Ectodermal cell (in vitro differentiated cells): ENCODE data around the gene SP3.

ENCODE experiments used
- H3K27ac ChIP-seq: 2 replicates; pipeline ENCODE4 v1.7.0; 2013; ENCODE audit warnings: mild to moderate bottlenecking, low read depth, low read length; ENCODE audit not compliant: insufficient read depth, poor library complexity, severe bottlenecking
- H3K27me3 ChIP-seq: 2 replicates; pipeline ENCODE4 v1.7.0; 2013; ENCODE audit warnings: mild to moderate bottlenecking, low read length; ENCODE audit not compliant: insufficient read depth, control insufficient read depth, poor library complexity, severe bottlenecking
- H3K36me3 ChIP-seq: one replicate; pipeline ENCODE4 v1.7.0; 2013; ENCODE audit warnings: low read length; ENCODE audit not compliant: control insufficient read depth, insufficient read depth
- H3K4me1 ChIP-seq: one replicate; pipeline ENCODE4 v1.7.0; 2013; ENCODE audit warnings: low read length; ENCODE audit not compliant: control insufficient read depth, insufficient read depth
- H3K4me3 ChIP-seq: 2 replicates; pipeline ENCODE4 v1.7.0; 2013; ENCODE audit warnings: low read depth, low read length, control low read depth; ENCODE audit not compliant: insufficient read depth
- H3K9me3 ChIP-seq: 2 replicates; pipeline ENCODE4 v1.7.0; 2013; ENCODE audit warnings: mild to moderate bottlenecking, low read length, moderate library complexity; ENCODE audit not compliant: control insufficient read depth
- WGBS, 2 experiments: methylation state at CpG; one replicate each; pipeline ENCODE4 v1.1.7; 2013; ENCODE audit warnings: missing lambda C conversion rate in 2 of 2; 5-methylcytosine and 5-hydroxymethylcytosine counted together

Gene SP3

GRCh38 chr2:174007010-174007409, 41.8 kb upstream of the SP3 start:
- Histone ChIP-seq H3K36me3 (no peaks in the 10 kb centered on the region), H3K4me1 (no peaks in the 10 kb centered on the region), H3K9me3 (no peaks in the 10 kb centered on the region), H3K27me3 (no peaks in the 10 kb centered on the region), H3K4me3 (no peak overlapping the region), H3K27ac (no peak overlapping the region)
- 93 to 94% methylated on average over 4 to 5 of the region's 5 CpGs for WGBS, 2 experiments

- no peaks in the 10 kb centered on the region for H3K9me3 ChIP-seq
- no peak overlapping the region for H3K4me3 ChIP-seq
- H3K27me3 ChIP-seq = no peaks in the 10 kb centered on the region
- H3K27ac ChIP-seq = no peak overlapping the region
- 89 to 93% methylated on average over 11 of the region's 11 CpGs for WGBS, 2 experiments
- H3K4me1 ChIP-seq = no peaks in the 10 kb centered on the region
- H3K36me3 ChIP-seq = no peaks in the 10 kb centered on the region
Observed at GRCh38 chr2:174005801-174006419, 40.7 kb upstream of the SP3 start.

- H3K36me3 ChIP-seq = no peaks in the 10 kb centered on the region
- no peak overlapping the region for H3K27ac ChIP-seq
- H3K27me3 ChIP-seq = no peaks in the 10 kb centered on the region
- no peak overlapping the region for H3K4me3 ChIP-seq
- no peaks in the 10 kb centered on the region for H3K4me1 ChIP-seq
- 93% methylated on average over 3 to 4 of the region's 4 CpGs for WGBS, 2 experiments
- H3K9me3 ChIP-seq = no peaks in the 10 kb centered on the region
Observed at GRCh38 chr2:174004905-174005605, 39.9 kb upstream of the SP3 start.

GRCh38 chr2:174003720-174004695, 38.8 kb upstream of the SP3 start:
- Histone ChIP-seq H3K4me1 (no peaks in the 10 kb centered on the region), H3K36me3 (no peaks in the 10 kb centered on the region), H3K9me3 (no peaks in the 10 kb centered on the region), H3K27me3 (no peaks in the 10 kb centered on the region), H3K4me3 (no peak overlapping the region), H3K27ac (no peak overlapping the region)
- 74 to 85% methylated on average over 13 of the region's 13 CpGs for whole genome bisulfite sequencing, 2 experiments

GRCh38 chr2:174002679-174003078, 37.5 kb upstream of the SP3 start:
- no peaks in the 10 kb centered on the region for H3K36me3 ChIP-seq
- H3K27ac ChIP-seq = no peak overlapping the region
- no peaks in the 10 kb centered on the region for H3K9me3 ChIP-seq
- 86 to 98% methylated on average over 5 of the region's 5 CpGs for WGBS, 2 experiments
- H3K4me1 ChIP-seq = no peaks in the 10 kb centered on the region
- H3K4me3 ChIP-seq = no peak overlapping the region
- H3K27me3 ChIP-seq = no peaks in the 10 kb centered on the region

- H3K4me1 ChIP-seq = no peaks in the 10 kb centered on the region
- H3K9me3 ChIP-seq = no peaks in the 10 kb centered on the region
- H3K36me3 ChIP-seq = no peaks in the 10 kb centered on the region
- no peak overlapping the region for H3K27ac ChIP-seq
- WGBS, 2 experiments = 62 to 76% methylated on average over 2 of the region's 2 CpGs
- H3K27me3 ChIP-seq = no peaks in the 10 kb centered on the region
- H3K4me3 ChIP-seq = no peak overlapping the region
Observed at GRCh38 chr2:174001107-174001506, 35.9 kb upstream of the SP3 start.

- 88 to 90% methylated on average over 2 of the region's 2 CpGs for WGBS, 2 experiments
- no peaks in the 10 kb centered on the region for H3K9me3 ChIP-seq
- no peak overlapping the region for H3K27ac ChIP-seq
- H3K27me3 ChIP-seq = no peaks in the 10 kb centered on the region
- H3K36me3 ChIP-seq = no peaks in the 10 kb centered on the region
- H3K4me1 ChIP-seq = no peaks in the 10 kb centered on the region
- no peak overlapping the region for H3K4me3 ChIP-seq
Observed at GRCh38 chr2:173999724-174000123, 34.6 kb upstream of the SP3 start.

- Histone ChIP-seq H3K27me3 (no peaks in the 10 kb centered on the region), H3K4me3 (no peak overlapping the region), H3K36me3 (no peaks in the 10 kb centered on the region), H3K9me3 (no peaks in the 10 kb centered on the region), H3K4me1 (no peaks in the 10 kb centered on the region), H3K27ac (no peak overlapping the region)
- WGBS, 2 experiments = 92 to 94% methylated on average over 6 of the region's 6 CpGs
Observed at GRCh38 chr2:173999272-173999671, 34.1 kb upstream of the SP3 start.

- Histone ChIP-seq H3K4me1 (no peaks in the 10 kb centered on the region), H3K27me3 (no peaks in the 10 kb centered on the region), H3K9me3 (no peaks in the 10 kb centered on the region), H3K36me3 (no peaks in the 10 kb centered on the region), H3K4me3 (no peak overlapping the region), H3K27ac (no peak overlapping the region)
- 79 to 86% methylated on average over 7 of the region's 7 CpGs for WGBS, 2 experiments
Observed at GRCh38 chr2:173998386-173998785, 33.2 kb upstream of the SP3 start.

GRCh38 chr2:173997753-173998152, 32.6 kb upstream of the SP3 start:
- H3K4me3 ChIP-seq = no peak overlapping the region
- no peaks in the 10 kb centered on the region for H3K27me3 ChIP-seq
- 91 to 100% methylated on average over 2 of the region's 2 CpGs for WGBS, 2 experiments
- no peaks in the 10 kb centered on the region for H3K4me1 ChIP-seq
- H3K36me3 ChIP-seq = no peaks in the 10 kb centered on the region
- no peak overlapping the region for H3K27ac ChIP-seq
- no peaks in the 10 kb centered on the region for H3K9me3 ChIP-seq
